AG04449 (cell line): Measurements from ENCODE around the gene ABCB4.
"Not testable (repeated sequence)": the region's sequence is repeated elsewhere in the genome, so short reads cannot be mapped to it uniquely, and the experiment has no call there.

ENCODE experiments used
- CTCF ChIA-PET: fragments of 350-600 bp; formaldehyde crosslinking; extraction: SDS; loops from one replicate; lab custom pipeline; 2021; ENCODE audit warnings: antibody characterized with exemption; lab: Yijun Ruan, JAX
- POLR2A ChIA-PET: fragments of 400-600, 350-600 bp; formaldehyde crosslinking; extraction: SDS; loops from one replicate; lab custom pipeline; 2020; ENCODE audit warnings: antibody characterized with exemption, inconsistent platforms; lab: Yijun Ruan, JAX
- DNase-seq: peaks from one replicate; pipeline ENCODE4 v3.0.0-alpha.2; 2010; ENCODE audit warnings: low read depth, low spot score
- H3K4me3 ChIP-seq: 2 replicates; pipeline ENCODE4 v1.5.1; 2011; ENCODE audit warnings: low read depth, mild to moderate bottlenecking, control low read depth, low read length
- CTCF ChIP-seq: IDR thresholded peaks from one replicate; pipeline ENCODE4 v1.5.1; 2011; ENCODE audit warnings: mild to moderate bottlenecking, moderate library complexity, low read length, control low read depth, inconsistent platforms; ENCODE audit not compliant: insufficient read depth; ENCODE audit errors: missing control alignments

Gene ABCB4

GRCh38 chr7:87473986-87474385, 1.5 kb downstream of the ABCB4 start:
- ChIA-PET POLR2A (no interaction called here), CTCF (no interaction called here)
- no peak for TF ChIP-seq CTCF
- DNase-seq, result no peak
- H3K4me3 ChIP-seq, result no peak overlapping the region

- no peak for TF ChIP-seq CTCF
- no peak overlapping the region for H3K4me3 ChIP-seq
- no peak for DNase-seq
- ChIA-PET POLR2A (no interaction called here), CTCF (no interaction called here)
These were observed 2.3 kb downstream of the ABCB4 start for GRCh38 chr7:87473192-87473591.

GRCh38 chr7:87471473-87471872, 4.0 kb downstream of the ABCB4 start:
- H3K4me3 ChIP-seq, result no peak overlapping the region
- CTCF ChIA-PET, result no interaction called here
- POLR2A ChIA-PET, result no interaction called here
- no peak for TF ChIP-seq CTCF
- no peak for DNase-seq

- DNase-seq, CTCF ChIA-PET, H3K4me3 ChIP-seq, POLR2A ChIA-PET: not testable (repeated sequence)
These were observed 6.3 kb downstream of the ABCB4 start for GRCh38 chr7:87469204-87469603.

- DNase-seq, CTCF ChIA-PET, POLR2A ChIA-PET, H3K4me3 ChIP-seq: not testable (repeated sequence)
These were observed 10.0 kb downstream of the ABCB4 start for GRCh38 chr7:87465534-87465880.

- DNase-seq, CTCF ChIA-PET, POLR2A ChIA-PET, H3K4me3 ChIP-seq: not testable (repeated sequence)
These were observed 10.5 kb downstream of the ABCB4 start for GRCh38 chr7:87464830-87465533.

- DNase-seq, result no peak
- H3K4me3 ChIP-seq, result no peak overlapping the region
- CTCF ChIA-PET, result no interaction called here
- TF ChIP-seq CTCF, result no peak
- POLR2A ChIA-PET, result no interaction called here
These were observed 11.5 kb downstream of the ABCB4 start for GRCh38 chr7:87463982-87464381.

- POLR2A ChIA-PET, CTCF ChIA-PET, DNase-seq, H3K4me3 ChIP-seq: not testable (repeated sequence)
These were observed 15.0 kb downstream of the ABCB4 start for GRCh38 chr7:87460444-87460843.
